Raji (cell line): Measurements from ENCODE around the gene SND1.

ENCODE experiments used
- POLR2A ChIP-seq: IDR thresholded peaks from 2 replicates; pipeline ENCODE4 v1.6.1; 2011; ENCODE audit warnings: low read depth, low read length, control low read depth; ENCODE audit not compliant: insufficient read depth

The SND1 gene

DNA sequence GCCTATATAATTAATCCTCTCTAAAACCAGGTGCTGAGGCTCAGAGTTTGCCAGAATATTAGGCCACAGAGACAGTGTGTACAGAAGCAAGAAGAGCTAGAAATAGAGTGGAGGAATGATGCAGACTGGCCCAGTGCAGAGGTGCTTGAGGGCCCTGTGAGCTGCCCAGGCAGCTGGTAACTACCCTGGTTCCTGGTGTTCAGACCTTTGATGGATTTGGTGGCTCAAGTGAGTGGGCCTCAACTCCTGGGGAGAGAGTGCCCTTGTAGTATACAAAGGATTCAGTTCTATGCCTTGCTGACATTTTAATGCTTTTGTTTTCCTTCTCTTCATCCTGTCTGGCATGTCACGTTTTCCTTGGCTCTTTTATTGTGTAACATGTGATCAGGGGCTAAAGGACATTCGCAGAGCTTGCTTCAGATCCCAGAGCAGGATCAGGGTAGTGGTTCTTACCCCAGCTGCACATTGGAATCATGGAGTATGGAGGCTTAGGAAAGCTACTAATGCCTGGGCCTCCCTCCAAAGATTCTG is 359.2 kb downstream of the SND1 start:
- TF ChIP-seq POLR2A: no peak

GRCh38 chr7:128014811-128015210 is 362.8 kb downstream of the SND1 start:
- no peak for TF ChIP-seq POLR2A

DNA sequence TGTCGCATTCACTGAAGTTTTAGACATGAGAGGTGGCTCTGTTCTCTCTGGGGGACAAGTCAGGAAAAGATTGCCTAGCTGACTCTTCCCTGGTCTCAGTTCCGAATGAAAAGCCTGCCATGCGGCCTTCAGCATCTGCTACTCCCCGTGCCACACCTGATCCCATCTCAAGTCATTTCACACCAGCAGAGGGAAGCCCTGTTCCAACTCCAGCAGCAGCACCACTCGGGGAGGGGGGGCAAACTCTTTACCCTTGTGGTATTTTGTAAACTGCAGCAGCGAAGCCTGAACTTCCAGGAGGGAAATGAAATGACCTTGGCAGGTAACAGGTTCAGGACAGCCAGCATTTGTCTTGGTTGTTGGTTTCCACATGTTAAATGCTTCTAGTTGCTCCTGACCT is 365.5 kb downstream of the SND1 start:
- TF ChIP-seq POLR2A: no peak

DNA sequence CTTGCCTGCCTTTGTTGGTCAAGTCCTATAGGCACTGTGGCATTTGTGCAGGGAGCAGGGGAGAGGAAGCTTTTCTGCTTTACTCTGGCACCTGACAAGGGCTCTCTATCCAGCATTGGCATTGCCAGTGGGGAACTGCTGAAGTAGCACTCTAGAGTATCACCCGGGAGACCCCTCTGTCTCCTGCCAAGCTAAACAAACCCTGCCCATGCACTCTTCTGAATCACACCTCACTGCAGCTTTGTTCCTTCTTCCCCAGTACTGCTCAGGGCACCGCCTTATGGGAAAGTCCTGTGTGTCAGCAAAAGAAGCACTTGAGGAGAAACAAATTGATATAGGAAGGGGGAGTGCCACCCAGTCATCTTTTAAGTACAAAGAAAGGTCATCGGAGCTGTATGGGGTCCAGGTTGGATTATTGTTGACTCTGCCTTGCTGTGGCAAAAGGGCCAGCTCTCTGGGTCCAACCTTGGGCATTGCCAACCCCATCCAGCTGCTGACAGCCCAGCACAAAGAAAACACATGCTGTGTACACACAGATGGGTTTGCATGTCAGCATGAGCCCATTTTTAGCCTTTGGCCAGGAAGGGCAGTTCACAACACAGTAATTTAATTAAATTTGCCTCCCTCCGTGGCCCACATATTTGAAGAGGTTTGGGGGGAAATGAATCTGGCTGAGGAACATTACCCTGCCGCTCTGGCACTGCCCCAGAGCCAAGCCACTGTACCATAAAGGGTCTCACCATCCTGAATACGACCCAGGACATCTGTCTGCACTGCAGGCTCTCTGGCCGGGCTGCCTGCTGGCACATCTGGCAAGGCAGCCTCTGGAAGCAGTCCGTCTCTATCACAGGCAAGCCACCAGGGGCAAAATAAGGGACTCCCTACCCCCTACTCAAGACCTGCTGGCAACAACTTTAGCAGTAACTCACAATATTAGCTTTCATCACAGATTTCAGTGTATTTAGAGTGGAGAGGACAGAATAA is 366.2 kb downstream of the SND1 start:
- TF ChIP-seq POLR2A: no peak

- TF ChIP-seq POLR2A: no peak
Measured at GRCh38 chr7:128019288-128019687, 367.3 kb downstream of the SND1 start.

GRCh38 chr7:128020159-128020558 is 368.2 kb downstream of the SND1 start:
- no peak for TF ChIP-seq POLR2A

- no peak for TF ChIP-seq POLR2A
Measured at GRCh38 chr7:128021366-128021765, 369.4 kb downstream of the SND1 start.

- TF ChIP-seq POLR2A: no peak
Measured at GRCh38 chr7:128022631-128023532, 370.9 kb downstream of the SND1 start.

DNA sequence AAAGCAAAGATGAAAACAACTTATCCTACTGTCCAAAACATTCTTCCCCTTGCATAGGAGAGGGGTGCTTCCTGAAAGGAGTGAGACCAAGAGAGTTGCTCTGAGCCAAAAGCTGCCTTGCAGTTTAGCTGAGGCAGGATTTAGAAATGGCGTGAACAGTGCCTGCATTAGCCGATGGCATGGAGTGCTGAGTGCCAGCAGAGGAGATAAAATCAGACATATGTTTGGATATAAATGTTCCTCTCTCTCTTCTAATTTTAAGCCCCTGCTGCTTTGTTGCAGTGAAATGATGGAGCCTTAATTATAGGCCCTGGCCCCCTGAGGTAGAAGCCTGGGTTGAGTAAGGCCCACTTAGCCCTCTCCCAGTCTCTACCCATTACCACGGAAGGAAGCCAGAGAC is 372.2 kb downstream of the SND1 start:
- no peak for TF ChIP-seq POLR2A

DNA sequence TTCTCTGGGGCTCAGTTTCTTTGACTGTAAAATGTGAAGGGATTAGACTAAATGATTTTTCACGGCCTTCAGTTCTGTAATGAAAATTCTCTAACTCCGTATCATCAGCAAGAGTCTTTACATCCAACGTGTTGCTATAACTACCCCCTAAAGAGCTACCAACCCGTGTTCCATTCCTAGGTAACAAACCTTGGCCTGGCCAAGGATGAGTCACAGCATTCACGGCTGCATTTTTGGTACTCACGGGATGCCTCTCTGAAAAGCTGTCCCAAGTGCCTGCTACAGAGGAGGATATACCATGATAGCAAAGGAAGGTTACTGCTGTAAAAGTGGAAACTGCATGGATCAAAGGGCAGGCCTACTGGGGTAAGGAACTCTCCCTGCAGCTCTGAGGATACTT is 373.4 kb downstream of the SND1 start:
- no peak for TF ChIP-seq POLR2A

DNA sequence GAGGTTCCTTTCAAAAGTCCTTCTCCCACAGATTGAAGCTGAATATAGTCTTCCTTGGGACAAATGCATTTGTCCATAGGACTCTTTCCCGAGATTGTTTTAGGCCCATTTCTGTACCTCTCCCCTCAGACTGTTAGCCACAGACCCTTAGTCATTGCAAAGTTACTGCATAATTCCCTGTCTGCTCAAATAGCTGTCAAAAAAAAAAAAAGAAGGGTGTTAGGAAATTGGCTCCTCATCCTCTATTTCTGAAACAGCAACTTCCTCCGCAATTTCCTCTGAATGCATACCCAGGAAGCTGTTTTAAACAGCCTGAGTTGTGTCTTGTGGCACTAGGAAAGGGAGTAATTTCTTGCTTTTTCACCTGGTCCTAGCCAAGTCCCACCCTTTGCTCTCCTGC is 373.8 kb downstream of the SND1 start:
- TF ChIP-seq POLR2A: no peak

GRCh38 chr7:128026551-128026950 is 374.6 kb downstream of the SND1 start:
- no peak for TF ChIP-seq POLR2A

DNA sequence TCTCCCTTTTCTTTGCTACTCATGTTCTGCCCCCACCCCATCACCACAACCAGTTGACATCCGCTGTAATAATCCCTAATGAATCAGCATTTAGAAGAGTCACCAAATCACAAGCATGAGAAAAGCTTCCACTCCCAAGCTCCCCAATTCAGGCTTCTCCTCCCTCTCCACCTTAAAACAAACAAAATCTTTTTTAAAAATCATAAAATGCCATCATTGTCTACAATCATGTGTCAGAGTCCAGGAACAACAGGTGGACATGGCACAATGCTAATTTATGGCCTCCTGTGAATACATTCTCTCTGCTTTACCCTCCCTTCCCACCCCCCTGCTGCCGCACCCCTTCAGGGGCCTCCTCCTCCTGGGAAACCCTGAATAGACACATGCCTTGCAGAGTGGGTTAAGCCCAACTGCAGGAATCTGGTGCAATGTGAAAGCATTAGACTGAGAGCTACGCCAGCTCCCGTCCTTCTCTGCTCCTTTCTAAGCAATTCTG is 375.5 kb downstream of the SND1 start:
- no peak for TF ChIP-seq POLR2A

GRCh38 chr7:128029405-128029995 is 377.5 kb downstream of the SND1 start:
- TF ChIP-seq POLR2A: no peak

DNA sequence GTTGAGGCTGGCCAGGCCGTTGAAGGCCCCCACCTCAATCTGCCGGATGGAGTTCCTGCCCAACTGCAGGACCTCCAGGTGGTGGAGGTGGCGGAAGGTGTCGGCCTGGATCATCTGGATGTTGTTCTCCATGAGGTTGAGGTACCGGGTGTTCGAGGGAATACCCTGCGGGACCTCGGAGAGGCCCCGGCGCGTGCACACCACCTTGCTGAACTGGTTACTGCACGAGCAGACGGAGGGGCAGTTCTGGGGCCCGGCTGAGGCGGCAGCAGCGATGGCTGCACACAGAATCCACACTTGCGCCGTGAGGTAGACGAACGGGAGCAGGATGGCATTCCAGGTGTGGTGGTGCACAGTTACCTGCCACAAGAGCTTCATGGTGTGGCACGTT is 378.3 kb downstream of the SND1 start:
- no peak for TF ChIP-seq POLR2A
